Natural killer cell treated with Interleukin-12 subunit alpha and Interleukin-12 subunit beta and Interleukin-15 and Interleukin-18, amount 100 ng/mL, for 72 hours (primary cell): ENCODE results near the gene SRPX. TPM values are rescaled to one million over a fixed set of nuclear protein-coding genes. Genes with fewer than 3 reads are reported as not detected.
A peak's percentile ranks its signal among the peaks of the same experiment; 100 is the strongest.

Experiments
- ATAC-seq, 2 donors: fragments of 150-1000 bp; cut with Tn5 transposase in 1 of 2; sonication (Bioruptor Pico), chemical (Tn5 transposase) in 1 of 2; 2 replicates each; pipeline ENCODE4 v1.10.0; 2021
- DNase-seq: peaks from one replicate; pipeline ENCODE4 v3.0.0; 2022; ENCODE audit warnings: low spot score
- H3K27ac Mint-ChIP-seq, 2 donors: 1 replicate in 1 of 2; 2 replicates in 1 of 2; pipeline ENCODE4 v1.8.0; 2022; ENCODE audit warnings: mixed read lengths in 2 of 2, mild to moderate bottlenecking in 1 of 2, moderate library complexity in 1 of 2
- H3K27me3 Mint-ChIP-seq, 2 donors: 1 replicate in 1 of 2; 2 replicates in 1 of 2; pipeline ENCODE4 v1.8.0; 2022; ENCODE audit warnings: mixed read lengths in 2 of 2
- H3K36me3 Mint-ChIP-seq: one replicate; pipeline ENCODE4 v1.8.0; 2022; ENCODE audit warnings: mixed read lengths
- H3K4me1 Mint-ChIP-seq, 2 donors: 1 replicate in 1 of 2; 2 replicates in 1 of 2; pipeline ENCODE4 v1.8.0; 2022; ENCODE audit warnings: low read depth in 2 of 2, mixed read lengths in 2 of 2, mild to moderate bottlenecking in 1 of 2
- H3K4me3 Mint-ChIP-seq: one replicate; pipeline ENCODE4 v1.8.0; 2022; ENCODE audit warnings: mixed read lengths
- H3K9me3 Mint-ChIP-seq: 2 replicates; pipeline ENCODE4 v1.8.0; 2022; ENCODE audit warnings: mixed read lengths
- total RNA-seq, 2 donors: library from RNA; stranded (reverse); gene quantifications; one replicate each; pipeline ENCODE4 v1.2.3, GENCODE V29; 2022

SRPX gene
- total RNA-seq, 2 donors from 2014 or later, result not detected

- DNase-seq (no peak), ATAC-seq (no peak)
- peaks cover 4 to 19% of the 10 kb centered on the region in 2 donors for H3K4me1 Mint-ChIP-seq
- H3K9me3 Mint-ChIP-seq, result no peaks in the 10 kb centered on the region
- no peak overlapping the region for H3K4me3 Mint-ChIP-seq
- no peaks in the 10 kb centered on the region for H3K36me3 Mint-ChIP-seq
- H3K27ac Mint-ChIP-seq, result peak overlapping the region in 1 of 2 donors; percentile 49
- peaks cover 0 to 8% of the 10 kb centered on the region in 2 donors for H3K27me3 Mint-ChIP-seq
Measured at GRCh38 chrX:38105216-38105725, 115.4 kb downstream of the SRPX start.

DNA sequence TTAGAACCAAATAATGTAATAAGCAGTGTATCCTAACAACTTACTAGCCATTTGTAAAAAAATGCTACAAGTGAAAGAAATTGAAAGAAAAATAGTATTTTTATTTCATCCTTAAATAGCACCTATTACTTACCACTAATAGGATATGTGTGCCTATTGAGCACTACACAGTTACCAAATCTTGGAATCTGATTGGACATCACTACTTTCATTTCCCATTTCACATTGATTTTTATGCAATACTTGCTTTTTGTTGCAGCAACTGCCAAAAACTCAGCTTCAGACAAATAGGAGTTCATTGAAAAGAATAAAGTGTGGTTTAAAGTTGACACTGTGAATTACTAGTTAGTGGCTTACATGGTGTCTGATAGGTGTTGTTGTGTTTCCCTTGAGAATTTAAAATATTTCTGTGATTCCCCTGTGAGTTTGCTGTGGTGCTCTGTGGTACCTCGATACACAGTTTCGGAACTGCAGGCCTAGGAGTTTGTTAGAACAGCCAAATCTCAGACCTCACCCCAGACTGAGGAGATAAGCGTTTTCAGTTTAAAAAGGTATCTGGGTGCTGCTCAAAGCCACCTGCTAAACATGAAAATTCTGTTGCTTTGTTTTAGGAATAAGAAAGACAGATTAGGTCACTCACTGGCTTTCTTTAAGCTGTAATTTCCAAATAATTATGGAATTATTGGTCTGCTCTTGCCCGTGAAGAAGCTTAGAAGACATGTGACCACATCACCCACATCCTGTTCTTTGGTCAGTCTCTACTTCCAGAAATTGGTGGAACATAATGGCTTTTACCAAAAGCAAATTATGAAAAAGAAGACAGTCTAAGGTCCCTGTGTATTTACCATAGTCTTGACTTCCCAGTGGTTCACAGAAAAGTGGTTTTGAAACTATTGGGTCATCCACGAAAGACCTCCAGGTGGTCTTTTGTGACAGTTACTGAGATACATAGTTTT is 116.5 kb downstream of the SRPX start:
- Mint-ChIP-seq H3K36me3 (no peaks in the 10 kb centered on the region), H3K4me1 (peaks cover 4 to 19% of the 10 kb centered on the region in 2 donors), H3K27me3 (peaks cover 0 to 4% of the 10 kb centered on the region in 2 donors), H3K27ac (peak overlapping the region in 1 of 2 donors; percentile 49), H3K4me3 (peak overlapping the region; percentile 39), H3K9me3 (peaks cover 3% of the 10 kb centered on the region)
- DNase-seq, result no peak
- no peak for ATAC-seq

DNA sequence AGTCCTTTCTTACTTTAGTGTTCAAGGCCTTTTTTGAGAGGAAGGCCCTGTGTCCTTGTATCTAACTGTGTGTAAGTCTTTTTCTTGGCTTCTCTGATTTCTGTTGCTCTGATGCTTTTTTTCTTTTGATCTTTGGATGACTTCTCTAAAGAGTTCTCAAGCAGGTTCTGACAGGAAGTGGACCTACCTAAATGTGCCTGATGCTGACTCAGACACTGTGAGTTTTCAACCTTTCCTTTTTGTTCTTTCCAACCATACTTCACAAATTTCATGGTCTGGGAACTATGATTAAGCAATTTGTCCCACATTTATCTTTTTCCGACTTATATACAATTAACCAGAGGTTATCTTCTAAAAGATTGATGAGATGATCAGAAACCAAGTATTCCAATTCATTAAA is 117.8 kb downstream of the SRPX start:
- Mint-ChIP-seq H3K27me3 (peaks cover 0 to 4% of the 10 kb centered on the region in 2 donors), H3K27ac (no peak overlapping the region), H3K4me1 (peaks cover 4 to 19% of the 10 kb centered on the region in 2 donors), H3K9me3 (peaks cover 3% of the 10 kb centered on the region), H3K4me3 (no peak overlapping the region), H3K36me3 (no peaks in the 10 kb centered on the region)
- ATAC-seq (no peak), DNase-seq (no peak)

GRCh38 chrX:38102240-38102639 is 118.4 kb downstream of the SRPX start:
- H3K27ac Mint-ChIP-seq, result no peak overlapping the region
- no peak overlapping the region for H3K4me3 Mint-ChIP-seq
- H3K9me3 Mint-ChIP-seq, result peaks cover 3% of the 10 kb centered on the region
- no peaks in the 10 kb centered on the region for H3K36me3 Mint-ChIP-seq
- ATAC-seq, result no peak
- no peak for DNase-seq
- peaks cover 4 to 19% of the 10 kb centered on the region in 2 donors for H3K4me1 Mint-ChIP-seq
- peaks cover 0 to 4% of the 10 kb centered on the region in 2 donors for H3K27me3 Mint-ChIP-seq

DNA sequence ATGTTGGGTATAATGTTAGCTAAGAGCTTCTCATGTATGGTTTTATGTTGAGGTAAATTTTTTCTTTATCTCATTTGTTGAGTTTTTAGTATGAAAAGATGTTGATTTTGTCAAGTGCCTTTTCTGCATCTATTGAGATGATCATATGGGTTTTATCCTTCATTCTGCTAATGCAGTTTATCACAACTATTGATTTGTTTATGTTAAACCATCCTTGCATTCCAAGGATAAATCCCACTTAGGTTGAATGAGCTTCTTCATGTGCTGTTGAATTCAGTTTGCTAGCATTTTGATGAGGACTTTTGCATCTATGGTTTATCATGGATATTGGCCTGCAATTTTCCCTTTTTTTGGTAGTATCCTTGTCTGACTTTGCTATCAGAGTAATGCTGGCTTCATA is 121.0 kb downstream of the SRPX start:
- Mint-ChIP-seq H3K9me3 (peaks cover 3% of the 10 kb centered on the region), H3K27ac (no peak overlapping the region), H3K27me3 (peaks cover 0 to 6% of the 10 kb centered on the region in 2 donors), H3K4me1 (peaks cover 6 to 16% of the 10 kb centered on the region in 2 donors), H3K4me3 (no peak overlapping the region), H3K36me3 (no peaks in the 10 kb centered on the region)
- no peak for DNase-seq
- no peak for ATAC-seq

Other genes starting within 250 kb of the SRPX start
- not detected for gene SYTL5, start 214.3 kb downstream of the SRPX start, total RNA-seq
- 10 to 100 TPM; 11.4 to 12.3 TPM for gene RPGR, start 106.6 kb upstream of the SRPX start, total RNA-seq
- gene OTC, start 131.7 kb upstream of the SRPX start, total RNA-seq, result not detected